HepG2 (cell line): ENCODE data around the gene ANGPTL5. TPM values are rescaled to one million over a fixed set of nuclear protein-coding genes. Genes with fewer than 3 reads are reported as not detected.

Experiments
- ATF7 ChIP-seq, 2 experiments: fragments of 450-650 bp in 1 of 2; sonication (generic) in 1 of 2; formaldehyde crosslinking in 1 of 2; IDR thresholded peaks; 2 replicates each; pipeline versions ENCODE4 v1.4.0 to v1.6.1; 2016 to 2020; ENCODE audit warnings: antibody characterized with exemption in 1 of 2, mild to moderate bottlenecking in 1 of 2, missing genetic modification reagents in 1 of 2
- FOSL1 ChIP-seq: sonication (generic); formaldehyde crosslinking; IDR thresholded peaks from 2 replicates; pipeline ENCODE4 v1.9.0; 2021; ENCODE audit warnings: missing genetic modification reagents, borderline replicate concordance
- HNF4G ChIP-seq, 2 experiments: sonication (generic) in 1 of 2; formaldehyde crosslinking in 1 of 2; IDR thresholded peaks; 2 replicates each; pipeline versions ENCODE4 v1.4.0 to v1.6.1; 2011 to 2020; ENCODE audit warnings: borderline replicate concordance in 2 of 2, low read depth in 2 of 2, mild to moderate bottlenecking in 2 of 2, low read length in 1 of 2, missing genetic modification reagents in 1 of 2, moderate library complexity in 1 of 2
- NR2F1 ChIP-seq, 2 experiments: fragments of 450-650 bp in 1 of 2; formaldehyde crosslinking in 1 of 2; IDR thresholded peaks; 2 replicates each; pipeline versions ENCODE4 v1.5.0 to v1.6.1; 2016 to 2020; ENCODE audit warnings: mild to moderate bottlenecking in 1 of 2, missing compliant biosample characterization in 1 of 2, missing genetic modification reagents in 1 of 2, moderate library complexity in 1 of 2
- PHF21A ChIP-seq: sonication (generic); formaldehyde crosslinking; IDR thresholded peaks from 2 replicates; pipeline ENCODE4 v1.5.0; 2020; ENCODE audit warnings: mild to moderate bottlenecking, missing genetic modification reagents
- PITX1 ChIP-seq: sonication (generic); formaldehyde crosslinking; IDR thresholded peaks from 2 replicates; pipeline ENCODE4 v1.5.1; 2020; ENCODE audit warnings: mild to moderate bottlenecking, missing genetic modification reagents
- REPIN1 ChIP-seq: sonication (generic); formaldehyde crosslinking; IDR thresholded peaks from 2 replicates; pipeline ENCODE4 v1.8.0; 2022; ENCODE audit warnings: missing genetic modification reagents, low read depth, mild to moderate bottlenecking, borderline replicate concordance
- SAP130 ChIP-seq: IDR thresholded peaks from 2 replicates; pipeline ENCODE4 v1.6.1; 2016; ENCODE audit warnings: low read depth
- SNRNP70 ChIP-seq: fragments of 200-400 bp; formaldehyde crosslinking; IDR thresholded peaks from 2 replicates; pipeline ENCODE4 v1.6.1; 2017; ENCODE audit warnings: mild to moderate bottlenecking, low read depth, low read length, moderate library complexity
- SOX13 ChIP-seq, 3 experiments: fragments of 450-650 bp in 1 of 3; sonication (generic) in 1 of 3; formaldehyde crosslinking in 1 of 3; IDR thresholded peaks in 2 of 3; conservative IDR thresholded peaks in 1 of 3; 2 replicates each; pipeline versions ENCODE4 v1.5.0 to v1.6.1; 2016 to 2020; ENCODE audit warnings: antibody characterized with exemption in 1 of 3, mild to moderate bottlenecking in 1 of 3, missing compliant biosample characterization in 1 of 3, missing genetic modification reagents in 1 of 3, moderate library complexity in 1 of 3
- TCF7 ChIP-seq: sonication (generic); IDR thresholded peaks from 2 replicates; pipeline ENCODE4 v1.6.1; 2016; ENCODE audit warnings: antibody characterized with exemption, low read depth
- TEAD3 ChIP-seq: optimal IDR thresholded peaks from 2 replicates; pipeline ENCODE3; 2016; ENCODE audit warnings: borderline replicate concordance
- ZFYVE20 ChIP-seq: sonication (generic); formaldehyde crosslinking; IDR thresholded peaks from 2 replicates; pipeline ENCODE4 v1.8.0; 2023; ENCODE audit warnings: low read depth, mild to moderate bottlenecking, moderate library complexity, missing genetic modification reagents, borderline replicate concordance
- ZNF331 ChIP-seq: sonication (generic); formaldehyde crosslinking; IDR thresholded peaks from 2 replicates; pipeline ENCODE4 v1.4.0; 2020; ENCODE audit warnings: missing genetic modification reagents
- ZNF629 ChIP-seq: sonication (generic); formaldehyde crosslinking; conservative IDR thresholded peaks from 2 replicates; pipeline ENCODE4 v1.5.0; 2020; ENCODE audit warnings: missing genetic modification reagents
- ZNF777 ChIP-seq: sonication (generic); formaldehyde crosslinking; IDR thresholded peaks from 2 replicates; pipeline ENCODE4 v1.4.0; 2020; ENCODE audit warnings: missing genetic modification reagents
- polyA plus RNA-seq, 8 experiments: library from polyadenylated mRNA; depleted of rRNA in 3 of 8; stranded (reverse) in 7 of 8; unstranded in 1 of 8; fragments of >200 nt; fragmentation: Illumina TruSeq in 4 of 8; extraction: Trizol in 4 of 8; gene quantifications; 2 replicates each; pipeline versions ENCODE4 v1.2.1 to v1.2.3, GENCODE V29; 2011 to 2016; ENCODE audit warnings: low read depth in 4 of 8, missing spikeins in 1 of 8, mixed read lengths in 1 of 8; ENCODE audit not compliant: insufficient read depth in 1 of 8
- total RNA-seq, 5 experiments: library from RNA; depleted of rRNA; stranded (reverse); fragments of >200 nt; fragmentation: Illumina TruSeq; extraction: Trizol; gene quantifications; 2 replicates each; pipeline ENCODE4 v1.2.3, GENCODE V29; 2016; ENCODE audit warnings: low read depth in 1 of 5
- TF ChIP-seq, protein P1 (sequence below): sonication (generic); formaldehyde crosslinking; IDR thresholded peaks from 2 replicates; pipeline ENCODE4 v1.5.0; 2020; ENCODE audit warnings: missing genetic modification reagents, mild to moderate bottlenecking, borderline replicate concordance
- TF ChIP-seq, protein P2 (sequence below): IDR thresholded peaks from 2 replicates; pipeline ENCODE4 v1.6.1; 2018; ENCODE audit warnings: missing genetic modification reagents
- TF ChIP-seq, protein P3 (sequence below): sonication (generic); formaldehyde crosslinking; IDR thresholded peaks from 2 replicates; pipeline ENCODE4 v1.5.1; 2020; ENCODE audit warnings: mild to moderate bottlenecking, moderate library complexity, missing genetic modification reagents
- TF ChIP-seq, protein P4 (sequence below): sonication (generic); formaldehyde crosslinking; IDR thresholded peaks from 2 replicates; pipeline ENCODE4 v1.8.0; 2022; ENCODE audit warnings: missing genetic modification reagents, mild to moderate bottlenecking, borderline replicate concordance

ANGPTL5 gene
- total and polyA plus RNA-seq, 2 of the 13 experiments (the other 11 are each of a cell fraction or from before 2014, with no cell fraction given) = not detected

DNA sequence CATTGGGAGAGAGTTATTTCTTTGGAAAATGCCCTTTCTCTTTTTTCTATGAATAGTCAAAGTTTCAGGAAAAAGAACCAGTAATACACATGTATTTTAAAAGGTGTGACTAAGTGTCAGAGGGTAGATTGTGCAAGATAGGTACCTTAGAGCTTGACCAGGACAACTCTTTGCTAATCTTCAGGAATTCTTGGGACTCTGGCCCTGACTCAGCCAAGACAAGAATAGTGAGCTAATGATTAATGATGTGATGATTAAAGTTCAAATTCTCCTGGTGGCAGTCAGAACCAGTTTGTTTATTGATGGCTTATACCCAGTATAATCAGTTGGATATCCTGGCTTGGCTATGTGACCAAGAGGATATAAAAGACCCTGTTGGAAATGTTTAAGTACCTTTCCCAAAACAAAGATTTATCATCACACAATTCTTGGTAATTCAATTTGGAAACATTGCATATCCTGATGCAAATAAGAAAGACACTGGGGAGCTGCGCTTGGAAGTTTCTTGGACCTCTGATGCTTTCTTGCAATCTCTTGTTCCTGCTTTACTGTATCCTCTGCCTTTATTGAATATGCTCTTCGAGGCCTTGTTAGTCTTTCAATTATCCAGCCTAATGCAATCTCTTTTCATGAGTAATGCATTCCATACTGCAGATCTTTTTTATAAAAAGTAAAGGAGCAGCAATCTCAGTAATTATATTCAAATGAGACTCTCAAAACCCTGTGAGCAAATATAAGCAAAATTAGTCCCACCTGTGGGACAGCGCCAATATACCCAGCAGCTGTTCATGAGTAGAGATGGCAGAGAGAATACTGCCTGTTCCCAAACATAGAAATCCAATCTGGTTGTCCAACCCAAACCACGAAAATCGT, 49.5 kb downstream of the ANGPTL5 start (continued):
- TF ChIP-seq TCF7 (peak; percentile 37; the same call in 1 of the 2 replicates), REPIN1 (CRISPR knock-in tag) (peak; percentile 60; the same call in 1 of the 2 replicates), TEAD3 (CRISPR knock-in tag) (peak; percentile 79), ZNF777 (CRISPR knock-in tag) (no peak), ZNF331 (CRISPR knock-in tag) (peak; percentile 76; the same call in 1 of the 2 replicates), ZNF629 (CRISPR knock-in tag) (no peak), PHF21A (CRISPR knock-in tag) (peak; percentile 65; the same call in 1 of the 2 replicates), ZFYVE20 (CRISPR knock-in tag) (no peak), SAP130 (CRISPR knock-in tag) (peak; percentile 45), FOSL1 (peak; percentile 48; the same call in 1 of the 2 replicates), NR2F1 (CRISPR knock-in tag; IDR thresholded peaks at IDR 0.05) (peak; percentile 38 to 55; a peak in 2 of 4 replicates), SOX13 (IDR thresholded peaks at IDR 0.05) (no peak), SOX13 (CRISPR knock-in tag; conservative IDR thresholded peaks at IDR 0.05 in 1 of 2, IDR thresholded peaks at IDR 0.05 in 1 of 2) (peak in 1 of 2 experiments; percentile 84; a peak in 2 of 4 replicates), HNF4G (IDR thresholded peaks at IDR 0.05; ENCODE audit: borderline replicate concordance, low read depth, low read length) (peak; percentile 83), HNF4G (CRISPR knock-in tag; IDR thresholded peaks at IDR 0.05; ENCODE audit: borderline replicate concordance, low read depth) (peak; percentile 42; the same call in 1 of the 2 replicates), SNRNP70 (no peak), PITX1 (CRISPR knock-in tag) (peak; percentile 65), ATF7 (IDR thresholded peaks at IDR 0.05) (no peak), ATF7 (CRISPR knock-in tag; IDR thresholded peaks at IDR 0.05) (no peak)
- TF ChIP-seq, protein P1, sequence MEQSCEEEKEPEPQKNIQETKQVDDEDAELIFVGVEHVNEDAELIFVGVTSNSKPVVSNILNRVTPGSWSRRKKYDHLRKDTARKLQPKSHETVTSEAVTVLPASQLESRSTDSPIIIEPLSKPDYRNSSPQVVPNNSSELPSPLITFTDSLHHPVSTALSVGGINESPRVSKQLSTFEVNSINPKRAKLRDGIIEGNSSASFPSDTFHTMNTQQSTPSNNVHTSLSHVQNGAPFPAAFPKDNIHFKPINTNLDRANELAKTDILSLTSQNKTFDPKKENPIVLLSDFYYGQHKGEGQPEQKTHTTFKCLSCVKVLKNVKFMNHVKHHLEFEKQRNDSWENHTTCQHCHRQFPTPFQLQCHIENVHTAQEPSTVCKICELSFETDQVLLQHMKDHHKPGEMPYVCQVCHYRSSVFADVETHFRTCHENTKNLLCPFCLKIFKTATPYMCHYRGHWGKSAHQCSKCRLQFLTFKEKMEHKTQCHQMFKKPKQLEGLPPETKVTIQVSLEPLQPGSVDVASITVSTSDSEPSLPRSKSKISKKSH (CRISPR knock-in tag) = no peak
- TF ChIP-seq, protein P2, sequence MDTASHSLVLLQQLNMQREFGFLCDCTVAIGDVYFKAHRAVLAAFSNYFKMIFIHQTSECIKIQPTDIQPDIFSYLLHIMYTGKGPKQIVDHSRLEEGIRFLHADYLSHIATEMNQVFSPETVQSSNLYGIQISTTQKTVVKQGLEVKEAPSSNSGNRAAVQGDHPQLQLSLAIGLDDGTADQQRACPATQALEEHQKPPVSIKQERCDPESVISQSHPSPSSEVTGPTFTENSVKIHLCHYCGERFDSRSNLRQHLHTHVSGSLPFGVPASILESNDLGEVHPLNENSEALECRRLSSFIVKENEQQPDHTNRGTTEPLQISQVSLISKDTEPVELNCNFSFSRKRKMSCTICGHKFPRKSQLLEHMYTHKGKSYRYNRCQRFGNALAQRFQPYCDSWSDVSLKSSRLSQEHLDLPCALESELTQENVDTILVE (CRISPR knock-in tag) = no peak; the same call in 1 of the 2 replicates
- TF ChIP-seq, protein P3, sequence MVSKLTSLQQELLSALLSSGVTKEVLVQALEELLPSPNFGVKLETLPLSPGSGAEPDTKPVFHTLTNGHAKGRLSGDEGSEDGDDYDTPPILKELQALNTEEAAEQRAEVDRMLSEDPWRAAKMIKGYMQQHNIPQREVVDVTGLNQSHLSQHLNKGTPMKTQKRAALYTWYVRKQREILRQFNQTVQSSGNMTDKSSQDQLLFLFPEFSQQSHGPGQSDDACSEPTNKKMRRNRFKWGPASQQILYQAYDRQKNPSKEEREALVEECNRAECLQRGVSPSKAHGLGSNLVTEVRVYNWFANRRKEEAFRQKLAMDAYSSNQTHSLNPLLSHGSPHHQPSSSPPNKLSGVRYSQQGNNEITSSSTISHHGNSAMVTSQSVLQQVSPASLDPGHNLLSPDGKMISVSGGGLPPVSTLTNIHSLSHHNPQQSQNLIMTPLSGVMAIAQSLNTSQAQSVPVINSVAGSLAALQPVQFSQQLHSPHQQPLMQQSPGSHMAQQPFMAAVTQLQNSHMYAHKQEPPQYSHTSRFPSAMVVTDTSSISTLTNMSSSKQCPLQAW (CRISPR knock-in tag) = peak; percentile 86
- TF ChIP-seq, protein P4, sequence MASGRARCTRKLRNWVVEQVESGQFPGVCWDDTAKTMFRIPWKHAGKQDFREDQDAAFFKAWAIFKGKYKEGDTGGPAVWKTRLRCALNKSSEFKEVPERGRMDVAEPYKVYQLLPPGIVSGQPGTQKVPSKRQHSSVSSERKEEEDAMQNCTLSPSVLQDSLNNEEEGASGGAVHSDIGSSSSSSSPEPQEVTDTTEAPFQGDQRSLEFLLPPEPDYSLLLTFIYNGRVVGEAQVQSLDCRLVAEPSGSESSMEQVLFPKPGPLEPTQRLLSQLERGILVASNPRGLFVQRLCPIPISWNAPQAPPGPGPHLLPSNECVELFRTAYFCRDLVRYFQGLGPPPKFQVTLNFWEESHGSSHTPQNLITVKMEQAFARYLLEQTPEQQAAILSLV (CRISPR knock-in tag) = no peak
